ENCODE results near the gene CCDC146.
"Not testable (repeated sequence)": the region's sequence is repeated elsewhere in the genome, so short reads cannot be mapped to it uniquely, and the experiment has no call there.

The CCDC146 gene

DNA sequence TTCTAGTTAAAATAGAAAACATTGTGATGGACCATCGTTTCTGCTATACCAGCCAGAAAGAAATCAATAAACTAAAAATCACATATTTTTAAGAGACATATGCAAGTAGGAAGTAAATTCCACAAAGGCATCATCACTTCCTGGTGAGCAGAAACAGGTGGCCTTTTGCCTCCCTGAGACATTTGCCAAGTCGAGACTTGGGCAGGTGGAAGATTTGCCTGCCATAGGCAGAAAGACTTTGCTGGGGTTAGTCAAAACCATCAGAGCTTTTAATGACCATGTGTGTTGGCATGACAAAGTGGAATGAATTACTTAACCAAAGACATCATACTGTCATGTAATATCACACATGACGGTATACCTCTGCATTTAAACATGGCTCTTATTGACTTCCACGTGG, 143.3 kb downstream of the CCDC146 start:
- no peak for DNase-seq (ENCODE audit: low spot score)
- TF ChIP-seq, protein P1, sequence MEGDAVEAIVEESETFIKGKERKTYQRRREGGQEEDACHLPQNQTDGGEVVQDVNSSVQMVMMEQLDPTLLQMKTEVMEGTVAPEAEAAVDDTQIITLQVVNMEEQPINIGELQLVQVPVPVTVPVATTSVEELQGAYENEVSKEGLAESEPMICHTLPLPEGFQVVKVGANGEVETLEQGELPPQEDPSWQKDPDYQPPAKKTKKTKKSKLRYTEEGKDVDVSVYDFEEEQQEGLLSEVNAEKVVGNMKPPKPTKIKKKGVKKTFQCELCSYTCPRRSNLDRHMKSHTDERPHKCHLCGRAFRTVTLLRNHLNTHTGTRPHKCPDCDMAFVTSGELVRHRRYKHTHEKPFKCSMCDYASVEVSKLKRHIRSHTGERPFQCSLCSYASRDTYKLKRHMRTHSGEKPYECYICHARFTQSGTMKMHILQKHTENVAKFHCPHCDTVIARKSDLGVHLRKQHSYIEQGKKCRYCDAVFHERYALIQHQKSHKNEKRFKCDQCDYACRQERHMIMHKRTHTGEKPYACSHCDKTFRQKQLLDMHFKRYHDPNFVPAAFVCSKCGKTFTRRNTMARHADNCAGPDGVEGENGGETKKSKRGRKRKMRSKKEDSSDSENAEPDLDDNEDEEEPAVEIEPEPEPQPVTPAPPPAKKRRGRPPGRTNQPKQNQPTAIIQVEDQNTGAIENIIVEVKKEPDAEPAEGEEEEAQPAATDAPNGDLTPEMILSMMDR (IDR thresholded peaks at IDR 0.05; ENCODE audit: extremely low read depth, insufficient read depth, missing control alignments), result no peak
- in situ Hi-C loops (cut with MboI; ENCODE audit: low pct_unique_long_range_greater_than_20kb, low sequenced_read_pairs, unreplicated experiment), result no loop called here

DNA sequence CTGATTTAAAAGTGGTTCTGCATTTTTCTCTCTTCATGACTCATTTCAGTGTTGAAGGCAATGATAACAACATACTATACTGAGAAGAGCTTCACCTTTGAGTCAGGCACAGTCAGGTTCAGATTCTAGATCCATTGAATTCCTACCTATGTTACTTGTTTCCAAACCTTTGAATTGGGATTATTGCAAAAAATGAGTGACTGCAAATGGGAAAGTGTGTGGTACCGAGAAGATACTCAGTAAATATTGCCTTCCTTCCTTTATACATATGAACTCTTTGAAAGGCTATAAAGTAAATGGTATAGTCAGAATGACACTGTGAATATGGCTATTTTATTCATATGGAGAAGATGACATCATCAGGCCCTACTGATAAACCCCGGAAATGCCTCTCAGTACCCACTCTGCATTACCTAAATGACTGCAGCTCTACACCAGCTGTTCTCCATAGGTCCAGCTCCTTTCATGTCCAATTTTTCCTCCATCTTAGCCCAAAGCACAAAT, 143.9 kb downstream of the CCDC146 start:
- peak; percentile 77 for DNase-seq (ENCODE audit: low spot score)
- in situ Hi-C loops (cut with MboI; ENCODE audit: low pct_unique_long_range_greater_than_20kb, low sequenced_read_pairs, unreplicated experiment), result no loop called here
- TF ChIP-seq, protein P1 (IDR thresholded peaks at IDR 0.05; ENCODE audit: extremely low read depth, insufficient read depth, missing control alignments), result no peak

DNA sequence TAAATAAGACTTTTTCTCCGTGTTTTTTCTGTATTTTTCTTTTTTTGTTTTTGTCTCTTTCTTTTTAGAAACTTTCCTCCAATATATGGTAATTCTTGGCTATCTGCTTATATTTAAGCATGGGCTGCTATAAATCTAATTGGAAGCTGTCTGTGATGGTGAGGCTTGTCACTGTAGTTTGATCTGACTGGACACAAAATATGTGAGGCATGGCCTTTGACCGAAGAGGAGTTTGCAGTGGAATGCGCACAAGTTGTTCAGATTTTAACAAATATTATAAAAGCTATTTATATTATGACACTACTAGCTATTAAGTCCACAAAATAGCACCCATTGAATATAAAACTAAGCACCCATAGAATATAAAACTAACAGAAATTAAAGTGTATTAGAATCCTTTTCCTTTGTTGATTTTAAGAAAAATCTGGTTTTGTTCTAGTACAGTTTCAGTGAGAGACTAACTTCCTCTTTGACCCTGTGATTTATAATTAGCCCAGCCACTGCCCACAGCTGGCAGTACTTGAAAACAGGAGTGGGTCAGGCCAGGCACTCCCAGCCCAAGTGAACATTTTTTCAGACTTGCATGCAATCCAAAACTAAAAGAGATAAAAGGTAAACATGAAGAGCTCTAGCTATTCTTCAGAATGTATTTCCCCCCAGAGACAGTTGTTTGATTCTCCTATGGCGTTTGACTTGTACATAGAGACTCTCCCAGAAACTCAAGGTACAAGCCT, 147.1 kb downstream of the CCDC146 start:
- in situ Hi-C loops (cut with MboI; ENCODE audit: low pct_unique_long_range_greater_than_20kb, low sequenced_read_pairs, unreplicated experiment), result no loop called here
- no peak for DNase-seq (ENCODE audit: low spot score)
- TF ChIP-seq, protein P1 (IDR thresholded peaks at IDR 0.05; ENCODE audit: extremely low read depth, insufficient read depth, missing control alignments), result no peak

DNA sequence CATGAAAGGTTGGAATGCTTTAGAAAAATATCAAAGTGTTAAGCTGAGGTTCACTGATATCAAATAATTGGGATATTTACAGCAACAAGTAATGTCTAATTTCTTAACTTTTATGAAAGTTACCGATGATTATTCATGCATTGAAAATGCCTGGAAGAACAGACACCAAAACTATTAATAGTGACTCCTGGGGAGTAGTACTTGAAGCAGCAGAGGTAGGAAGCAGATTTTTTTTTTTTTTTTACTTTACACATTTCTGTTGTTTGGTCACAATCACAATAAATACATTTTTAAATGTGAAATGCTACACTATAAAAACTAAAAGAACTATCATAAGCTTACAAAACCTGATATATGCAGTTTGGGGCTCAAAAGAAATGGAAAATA, 147.7 kb downstream of the CCDC146 start:
- TF ChIP-seq, protein P1 (IDR thresholded peaks at IDR 0.05; ENCODE audit: extremely low read depth, insufficient read depth, missing control alignments), result no peak
- in situ Hi-C loops (cut with MboI; ENCODE audit: low pct_unique_long_range_greater_than_20kb, low sequenced_read_pairs, unreplicated experiment), result no loop called here
- no peak for DNase-seq (ENCODE audit: low spot score)

DNA sequence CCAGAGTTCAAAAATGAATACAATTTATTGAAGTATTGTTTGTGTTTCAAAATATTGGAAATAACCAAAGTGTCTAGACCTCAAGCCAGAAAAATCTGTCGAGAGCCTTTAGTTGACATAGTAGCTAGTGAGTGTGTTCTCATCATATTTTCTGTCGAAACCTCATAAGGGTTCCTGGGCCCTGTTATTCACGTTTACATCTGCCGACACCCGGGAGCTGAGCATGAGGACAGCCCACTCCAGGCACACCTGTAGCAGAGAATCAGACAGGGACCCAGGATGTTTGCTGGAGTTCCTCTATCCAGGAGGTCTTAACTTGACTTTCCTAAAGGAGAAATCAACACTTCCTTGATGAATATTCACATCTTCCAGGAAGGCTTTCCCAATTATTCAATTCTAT, 149.4 kb downstream of the CCDC146 start:
- TF ChIP-seq, protein P1 (IDR thresholded peaks at IDR 0.05; ENCODE audit: extremely low read depth, insufficient read depth, missing control alignments), result no peak
- in situ Hi-C loops (cut with MboI; ENCODE audit: low pct_unique_long_range_greater_than_20kb, low sequenced_read_pairs, unreplicated experiment), result no loop called here
- DNase-seq (ENCODE audit: low spot score), result no peak

DNA sequence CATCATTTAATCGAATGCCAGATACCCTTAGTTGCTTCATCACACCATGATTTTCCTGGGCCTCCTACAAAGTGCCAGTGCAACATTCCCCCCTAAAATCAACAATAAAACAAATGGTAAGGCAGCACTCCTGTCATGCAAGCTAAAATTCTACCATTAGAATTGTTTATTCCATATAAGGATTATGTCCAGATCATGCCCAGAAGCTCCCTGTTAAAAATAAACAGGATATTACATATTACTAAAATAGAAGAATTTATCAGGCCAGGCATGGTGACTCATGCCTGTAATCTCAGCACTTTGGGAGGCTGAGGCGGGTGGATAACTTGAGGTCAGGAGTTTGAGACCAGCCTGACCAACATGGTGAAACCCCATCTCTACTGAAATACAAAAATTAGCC, 153.2 kb downstream of the CCDC146 start:
- DNase-seq (ENCODE audit: low spot score); in situ Hi-C loops (cut with MboI; ENCODE audit: low pct_unique_long_range_greater_than_20kb, low sequenced_read_pairs, unreplicated experiment): not testable (repeated sequence)

DNA sequence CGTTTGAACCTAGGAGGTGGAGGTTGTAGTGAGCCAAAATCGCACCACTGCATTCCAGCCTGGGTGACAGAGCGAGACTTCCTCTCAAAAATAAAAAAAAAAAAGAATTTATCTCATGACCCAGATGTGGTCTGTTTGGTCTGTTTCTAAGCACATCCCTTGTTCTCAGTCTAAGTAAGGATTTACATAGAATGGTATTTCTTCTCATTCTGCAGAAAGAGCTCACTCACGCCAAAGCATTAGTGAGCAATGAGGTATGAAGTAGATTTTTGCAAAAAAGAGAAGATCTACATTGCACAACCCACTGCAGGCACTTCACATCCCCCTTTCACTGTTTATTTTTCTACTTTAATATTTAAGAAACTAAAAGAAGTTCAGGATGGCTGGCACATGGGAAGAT, 153.7 kb downstream of the CCDC146 start:
- TF ChIP-seq, protein P1 (IDR thresholded peaks at IDR 0.05; ENCODE audit: extremely low read depth, insufficient read depth, missing control alignments), result no peak
- in situ Hi-C loops (cut with MboI; ENCODE audit: low pct_unique_long_range_greater_than_20kb, low sequenced_read_pairs, unreplicated experiment), result no loop called here
- no peak for DNase-seq (ENCODE audit: low spot score)

Data from GM13977 (cell line).